ENCODE measurements around the gene KRTAP10-8.
"Not testable (repeated sequence)": the region's sequence is repeated elsewhere in the genome, so short reads cannot be mapped to it uniquely, and the experiment has no call there.

KRTAP10-8 gene

GRCh38 chr21:44600118-44600978 is 11.5 kb upstream of the KRTAP10-8 start, which contains the start of gene KRTAP10-7:
Gene KRTAP10-7, plus strand, starts transcription at chr21:44600597. Its CDS starts 25 bp downstream, at chr21:44600622.
- not testable (repeated sequence) for DNase-seq

- DNase-seq: not testable (repeated sequence)
Measured at GRCh38 chr21:44601091-44601490, 10.8 kb upstream of the KRTAP10-8 start.

GRCh38 chr21:44601596-44602462 is 10.1 kb upstream of the KRTAP10-8 start:
- DNase-seq: no peak

- no peak for DNase-seq
Measured at GRCh38 chr21:44602463-44602850, 9.4 kb upstream of the KRTAP10-8 start.

GRCh38 chr21:44603109-44603875 is 8.6 kb upstream of the KRTAP10-8 start:
- DNase-seq: no peak

GRCh38 chr21:44603911-44604310 is 8.0 kb upstream of the KRTAP10-8 start:
- DNase-seq: no peak

- no peak for DNase-seq
Measured at GRCh38 chr21:44606495-44606894, 5.4 kb upstream of the KRTAP10-8 start.

- no peak for DNase-seq
Measured at GRCh38 chr21:44609193-44609592, 2.7 kb upstream of the KRTAP10-8 start.

- not testable (repeated sequence) for DNase-seq
Measured at GRCh38 chr21:44610157-44610843, 1.6 kb upstream of the KRTAP10-8 start.

- DNase-seq: no peak
Measured at GRCh38 chr21:44611551-44611950, 328 bp upstream of the KRTAP10-8 start.

GRCh38 chr21:44612669-44613229 is 870 bp downstream of the KRTAP10-8 start:
- DNase-seq: no peak

GRCh38 chr21:44613386-44614155 is 1.7 kb downstream of the KRTAP10-8 start:
- DNase-seq: no peak

GRCh38 chr21:44614161-44614631 is 2.3 kb downstream of the KRTAP10-8 start:
- DNase-seq: no peak

- DNase-seq: no peak
Measured at GRCh38 chr21:44614961-44615391, 3.1 kb downstream of the KRTAP10-8 start.

- DNase-seq: no peak
Measured at GRCh38 chr21:44615466-44615865, 3.6 kb downstream of the KRTAP10-8 start.

GRCh38 chr21:44615911-44616590 is 4.2 kb downstream of the KRTAP10-8 start:
- DNase-seq: no peak

GRCh38 chr21:44616591-44616926 is 4.7 kb downstream of the KRTAP10-8 start:
- DNase-seq: no peak

GRCh38 chr21:44617071-44617501 is 5.2 kb downstream of the KRTAP10-8 start:
- no peak for DNase-seq

GRCh38 chr21:44618504-44618903 is 6.6 kb downstream of the KRTAP10-8 start:
- no peak for DNase-seq

GRCh38 chr21:44618909-44619308 is 7.0 kb downstream of the KRTAP10-8 start:
- no peak for DNase-seq

Measured in fibroblast of skin of right biceps (primary cell).